ENCODE results near the gene COL25A1.
"Not testable (repeated sequence)": the region's sequence is repeated elsewhere in the genome, so short reads cannot be mapped to it uniquely, and the experiment has no call there.

The COL25A1 gene

GRCh38 chr4:109079731-109080130 is 222.7 kb downstream of the COL25A1 start:
- POLR2A ChIA-PET = no interaction called here
- TF ChIP-seq, protein P1, sequence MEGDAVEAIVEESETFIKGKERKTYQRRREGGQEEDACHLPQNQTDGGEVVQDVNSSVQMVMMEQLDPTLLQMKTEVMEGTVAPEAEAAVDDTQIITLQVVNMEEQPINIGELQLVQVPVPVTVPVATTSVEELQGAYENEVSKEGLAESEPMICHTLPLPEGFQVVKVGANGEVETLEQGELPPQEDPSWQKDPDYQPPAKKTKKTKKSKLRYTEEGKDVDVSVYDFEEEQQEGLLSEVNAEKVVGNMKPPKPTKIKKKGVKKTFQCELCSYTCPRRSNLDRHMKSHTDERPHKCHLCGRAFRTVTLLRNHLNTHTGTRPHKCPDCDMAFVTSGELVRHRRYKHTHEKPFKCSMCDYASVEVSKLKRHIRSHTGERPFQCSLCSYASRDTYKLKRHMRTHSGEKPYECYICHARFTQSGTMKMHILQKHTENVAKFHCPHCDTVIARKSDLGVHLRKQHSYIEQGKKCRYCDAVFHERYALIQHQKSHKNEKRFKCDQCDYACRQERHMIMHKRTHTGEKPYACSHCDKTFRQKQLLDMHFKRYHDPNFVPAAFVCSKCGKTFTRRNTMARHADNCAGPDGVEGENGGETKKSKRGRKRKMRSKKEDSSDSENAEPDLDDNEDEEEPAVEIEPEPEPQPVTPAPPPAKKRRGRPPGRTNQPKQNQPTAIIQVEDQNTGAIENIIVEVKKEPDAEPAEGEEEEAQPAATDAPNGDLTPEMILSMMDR (IDR thresholded peaks at IDR 0.05; ENCODE audit: control extremely low read depth, extremely low read depth, low read depth, missing control alignments) = no peak
- CTCF ChIA-PET = interaction anchor here (1.8 kb wide), 1 partner anchor 10 kb away, joined by 4 read pairs; no protein-coding TSS in a partner anchor
- DNase-seq (ENCODE audit: extremely low spot score) = no peak

DNA sequence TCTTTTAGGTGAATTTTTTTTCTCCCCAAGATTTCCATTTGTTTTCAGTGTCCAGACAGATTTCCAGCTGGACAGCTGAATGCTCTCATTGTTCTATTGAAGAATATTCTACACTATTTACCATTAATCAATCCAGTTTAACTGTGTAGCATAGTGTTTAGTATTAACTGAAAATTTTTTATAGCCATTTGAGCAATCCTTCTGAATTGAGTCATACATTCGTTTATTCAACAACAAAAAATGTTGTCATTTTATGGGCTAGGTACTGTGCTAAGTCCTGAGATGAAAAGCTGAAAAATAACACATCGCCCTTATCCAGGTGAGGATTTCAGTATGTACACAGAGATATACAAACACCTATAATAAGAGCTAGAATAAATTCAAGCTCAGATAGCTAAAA is 223.3 kb downstream of the COL25A1 start:
- TF ChIP-seq, protein P1 (IDR thresholded peaks at IDR 0.05; ENCODE audit: control extremely low read depth, extremely low read depth, low read depth, missing control alignments) = no peak
- ChIA-PET POLR2A (no interaction called here), CTCF (interaction anchor here (1.8 kb wide), 1 partner anchor 10 kb away, joined by 4 read pairs; no protein-coding TSS in a partner anchor)
- DNase-seq (ENCODE audit: extremely low spot score) = no peak

GRCh38 chr4:109078724-109079123 is 223.7 kb downstream of the COL25A1 start:
- CTCF ChIA-PET = no interaction called here
- TF ChIP-seq, protein P1 (IDR thresholded peaks at IDR 0.05; ENCODE audit: control extremely low read depth, extremely low read depth, low read depth, missing control alignments) = no peak
- POLR2A ChIA-PET = no interaction called here
- no peak for DNase-seq (ENCODE audit: extremely low spot score)

DNA sequence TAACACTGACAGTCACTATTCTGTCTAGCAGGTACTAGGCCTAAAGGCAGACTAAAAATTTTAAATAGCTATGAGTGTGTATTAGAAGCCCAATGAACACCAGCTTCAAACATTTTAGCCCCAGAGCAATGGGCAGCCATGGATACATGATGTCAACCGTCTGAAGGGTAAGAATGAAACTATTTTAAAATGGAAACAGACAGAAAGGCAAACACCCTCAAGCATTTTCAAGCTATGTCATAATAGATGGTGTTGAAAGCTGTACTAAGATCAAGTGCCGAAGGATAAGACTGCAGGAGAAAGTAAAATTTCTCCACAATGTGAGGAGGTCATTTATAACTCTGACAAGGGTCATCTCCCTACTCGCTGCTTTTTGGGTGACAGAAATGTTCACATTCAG is 225.0 kb downstream of the COL25A1 start:
- CTCF ChIA-PET = no interaction called here

GRCh38 chr4:109076709-109077108 is 225.7 kb downstream of the COL25A1 start:
- CTCF ChIA-PET; DNase-seq (ENCODE audit: extremely low spot score); POLR2A ChIA-PET: not testable (repeated sequence)

More for the DNA sequence above, 225.0 kb downstream of the COL25A1 start:
- POLR2A ChIA-PET = no interaction called here
- TF ChIP-seq, protein P1 (IDR thresholded peaks at IDR 0.05; ENCODE audit: control extremely low read depth, extremely low read depth, low read depth, missing control alignments) = no peak
- DNase-seq (ENCODE audit: extremely low spot score) = no peak

DNA sequence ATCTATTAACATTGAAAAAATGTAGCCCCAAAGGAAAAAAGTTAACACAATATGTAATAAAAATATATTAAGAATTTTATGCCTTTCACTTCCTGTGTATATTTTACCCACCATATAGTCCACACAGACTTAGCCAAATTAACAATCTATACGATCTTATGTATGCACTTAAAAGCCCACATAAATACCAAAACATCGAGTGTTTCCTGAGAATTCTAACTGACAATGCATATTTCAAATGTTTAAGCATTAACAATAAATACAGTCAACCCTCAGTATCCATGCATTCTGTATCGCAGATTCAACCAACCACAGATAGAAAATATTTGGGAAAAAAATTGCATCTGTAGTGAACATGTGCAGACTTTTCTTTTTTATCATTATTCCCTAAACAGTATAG is 226.8 kb downstream of the COL25A1 start:
- ChIA-PET POLR2A (no interaction called here), CTCF (no interaction called here)
- TF ChIP-seq, protein P1 (IDR thresholded peaks at IDR 0.05; ENCODE audit: control extremely low read depth, extremely low read depth, low read depth, missing control alignments) = no peak
- DNase-seq (ENCODE audit: extremely low spot score) = no peak

GRCh38 chr4:109072595-109072994 is 229.9 kb downstream of the COL25A1 start:
- ChIA-PET CTCF (no interaction called here), POLR2A (no interaction called here)
- TF ChIP-seq, protein P1 (IDR thresholded peaks at IDR 0.05; ENCODE audit: control extremely low read depth, extremely low read depth, low read depth, missing control alignments) = no peak
- DNase-seq (ENCODE audit: extremely low spot score) = no peak

GRCh38 chr4:109070677-109071076 is 231.8 kb downstream of the COL25A1 start:
- CTCF ChIA-PET; DNase-seq (ENCODE audit: extremely low spot score); POLR2A ChIA-PET: not testable (repeated sequence)
